ENCODE data around the gene ZNF107.
A peak's percentile ranks its signal among the peaks of the same experiment; 100 is the strongest.

Gene ZNF107

GRCh38 chr7:64665980-64666662 is at the start of gene ZNF107:
ZNF107 (plus strand) TSS chr7:64666133; CDS start chr7:64666283, 150 bp downstream.
- peak; percentile 37 to 97 (median 88) for DNase-seq

- DNase-seq, result peak in 5 of 51 donors; percentile 2 to 38 (median 18)
Observed at GRCh38 chr7:64618785-64619456, 47.0 kb upstream of the ZNF107 start.

- no peak for DNase-seq
Observed at GRCh38 chr7:64619705-64620104, 46.2 kb upstream of the ZNF107 start.

GRCh38 chr7:64621656-64622055 is 44.3 kb upstream of the ZNF107 start:
- DNase-seq, result no peak

GRCh38 chr7:64625114-64626082 is 40.5 kb upstream of the ZNF107 start:
- DNase-seq, result no peak

GRCh38 chr7:64626083-64626469 is 39.9 kb upstream of the ZNF107 start:
- DNase-seq, result no peak

- no peak for DNase-seq
Observed at GRCh38 chr7:64626557-64626956, 39.4 kb upstream of the ZNF107 start.

GRCh38 chr7:64628192-64628591 is 37.7 kb upstream of the ZNF107 start:
- no peak for DNase-seq

GRCh38 chr7:64628721-64629120 is 37.2 kb upstream of the ZNF107 start:
- DNase-seq, result no peak

- peak in 1 of 51 donors; percentile 2 for DNase-seq
Observed at GRCh38 chr7:64630496-64630895, 35.4 kb upstream of the ZNF107 start.

- no peak for DNase-seq
Observed at GRCh38 chr7:64632029-64632428, 33.9 kb upstream of the ZNF107 start.

GRCh38 chr7:64633401-64633800 is 32.5 kb upstream of the ZNF107 start:
- no peak for DNase-seq

- no peak for DNase-seq
Observed at GRCh38 chr7:64634406-64635062, 31.4 kb upstream of the ZNF107 start.

- DNase-seq, result no peak
Observed at GRCh38 chr7:64636386-64636785, 29.5 kb upstream of the ZNF107 start.

- DNase-seq, result no peak
Observed at GRCh38 chr7:64637521-64638445, 28.1 kb upstream of the ZNF107 start.

GRCh38 chr7:64638822-64639221 is 27.1 kb upstream of the ZNF107 start:
- DNase-seq, result no peak

GRCh38 chr7:64639267-64640001 is 26.5 kb upstream of the ZNF107 start:
- DNase-seq, result no peak

GRCh38 chr7:64640504-64640903 is 25.4 kb upstream of the ZNF107 start:
- DNase-seq, result no peak

GRCh38 chr7:64642046-64642445 is 23.9 kb upstream of the ZNF107 start:
- DNase-seq, result no peak

- no peak for DNase-seq
Observed at GRCh38 chr7:64642875-64643274, 23.1 kb upstream of the ZNF107 start.

All from hypothalamus (tissue), 51 donors.